HG02938 (cell line): ENCODE results near the gene IZUMO2.

ENCODE experiments used
- ATAC-seq: cut with Tn5 transposase; IDR thresholded peaks from one replicate; pipeline ENCODE4 v1.9.1; 2021; ENCODE audit warnings: mild to moderate bottlenecking, moderate library complexity; ENCODE audit not compliant: unreplicated experiment

IZUMO2 gene

GRCh38 chr19:50162988-50163387 is at the start of gene IZUMO2:
TSS of gene IZUMO2 (minus strand) at chr19:50163281. CDS start at chr19:50163194, 87 bp downstream.
- no peak for ATAC-seq

GRCh38 chr19:50210425-50210824 is 47.3 kb upstream of the IZUMO2 start:
- no peak for ATAC-seq

GRCh38 chr19:50209131-50209530 is 46.0 kb upstream of the IZUMO2 start:
- ATAC-seq: no peak

- no peak for ATAC-seq
Measured at GRCh38 chr19:50207730-50208129, 44.6 kb upstream of the IZUMO2 start.

- no peak for ATAC-seq
Measured at GRCh38 chr19:50206191-50206590, 43.1 kb upstream of the IZUMO2 start.

GRCh38 chr19:50205681-50206138 is 42.6 kb upstream of the IZUMO2 start:
- ATAC-seq: no peak

- no peak for ATAC-seq
Measured at GRCh38 chr19:50204811-50205675, 42.0 kb upstream of the IZUMO2 start.

- ATAC-seq: no peak
Measured at GRCh38 chr19:50204081-50204428, 41.0 kb upstream of the IZUMO2 start.

- ATAC-seq: no peak
Measured at GRCh38 chr19:50203281-50204080, 40.4 kb upstream of the IZUMO2 start, which contains the start of gene MYH14. TSS of gene MYH14 (plus strand) at chr19:50203622. CDS start at chr19:50210366, 6,744 bp downstream.

- ATAC-seq: no peak
Measured at GRCh38 chr19:50202962-50203280, 39.8 kb upstream of the IZUMO2 start.

GRCh38 chr19:50202386-50202785 is 39.3 kb upstream of the IZUMO2 start:
- ATAC-seq: no peak

- no peak for ATAC-seq
Measured at GRCh38 chr19:50199259-50199555, 36.1 kb upstream of the IZUMO2 start.

GRCh38 chr19:50198431-50199258 is 35.6 kb upstream of the IZUMO2 start:
- no peak for ATAC-seq

- no peak for ATAC-seq
Measured at GRCh38 chr19:50197348-50197747, 34.3 kb upstream of the IZUMO2 start.

- ATAC-seq: no peak
Measured at GRCh38 chr19:50196322-50196932, 33.3 kb upstream of the IZUMO2 start.

- no peak for ATAC-seq
Measured at GRCh38 chr19:50195224-50195623, 32.1 kb upstream of the IZUMO2 start.

- no peak for ATAC-seq
Measured at GRCh38 chr19:50192463-50193211, 29.6 kb upstream of the IZUMO2 start.

GRCh38 chr19:50191216-50191615 is 28.1 kb upstream of the IZUMO2 start:
- ATAC-seq: no peak

- ATAC-seq: no peak
Measured at GRCh38 chr19:50190439-50190891, 27.4 kb upstream of the IZUMO2 start.

GRCh38 chr19:50189331-50189730 is 26.2 kb upstream of the IZUMO2 start:
- no peak for ATAC-seq
